NCI-H146 treated with DMSO at 0.1 percent for 48 hours (cell line): ENCODE results near the gene CADPS2.

ENCODE experiments used
- DNase-seq: peaks from one replicate; lab custom pipeline; 2025; ENCODE audit not compliant: unreplicated experiment; lab: John Stamatoyannopoulos, UW

CADPS2 gene

DNA sequence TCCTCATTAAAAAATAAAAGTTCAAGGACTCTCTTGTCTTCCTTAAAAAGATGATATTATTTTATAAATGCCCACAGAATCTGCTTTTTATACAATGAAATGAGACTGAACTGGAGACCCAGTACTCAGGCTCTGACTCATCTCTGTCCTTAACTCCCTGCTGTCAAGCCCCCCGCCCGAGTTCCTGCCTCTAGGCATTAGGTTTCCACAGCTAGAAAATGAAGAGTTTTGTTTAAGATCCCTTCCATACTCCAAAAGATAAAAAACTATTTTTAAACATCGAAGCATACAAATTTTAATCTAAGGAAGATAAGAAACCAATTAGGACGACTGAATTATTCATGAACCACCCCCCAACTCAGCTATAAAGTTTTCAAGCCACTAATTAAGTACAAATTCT is 484.0 kb downstream of the CADPS2 start:
- DNase-seq = peak; percentile 71

DNA sequence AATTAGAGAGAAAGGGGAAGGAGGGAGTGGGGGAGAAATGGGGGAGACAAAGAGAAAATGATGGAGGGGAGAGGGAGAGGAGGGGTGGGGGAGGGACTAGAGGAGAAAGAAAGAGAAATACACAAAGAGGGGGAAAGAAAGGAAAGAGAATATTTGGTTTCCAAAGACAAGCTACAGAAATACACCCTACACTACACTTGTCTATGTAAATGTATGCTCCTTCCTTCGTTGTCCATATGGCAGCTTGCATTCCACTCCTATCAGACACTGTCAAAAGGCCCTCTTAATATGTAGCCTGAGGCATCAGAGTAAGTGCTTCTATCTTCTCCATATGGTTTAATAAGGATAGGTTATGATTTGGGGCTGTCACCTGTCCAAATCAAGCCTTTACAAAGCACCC is 488.9 kb downstream of the CADPS2 start:
- peak; percentile 49 for DNase-seq

- no peak for DNase-seq
These were observed 491.7 kb downstream of the CADPS2 start for GRCh38 chr7:122394512-122394911.

DNA sequence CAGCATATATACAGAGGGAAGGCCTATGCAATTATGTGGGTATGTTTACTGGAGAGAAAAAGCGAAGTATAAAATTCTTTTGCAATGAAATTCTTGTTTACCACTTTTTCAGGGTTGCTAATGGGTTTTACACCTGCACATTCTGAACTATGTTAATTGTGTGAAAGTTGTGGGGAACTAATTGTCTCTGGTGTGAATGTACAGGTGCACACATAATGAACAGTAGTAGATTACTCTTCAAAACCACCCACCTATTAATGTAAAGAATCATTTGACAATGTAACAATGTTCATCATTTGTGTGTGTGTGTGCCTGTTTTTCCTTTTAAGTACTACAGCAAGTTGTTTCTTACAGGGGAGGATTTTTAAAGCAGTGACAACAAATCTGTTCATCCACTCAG is 501.7 kb downstream of the CADPS2 start:
- DNase-seq = no peak

DNA sequence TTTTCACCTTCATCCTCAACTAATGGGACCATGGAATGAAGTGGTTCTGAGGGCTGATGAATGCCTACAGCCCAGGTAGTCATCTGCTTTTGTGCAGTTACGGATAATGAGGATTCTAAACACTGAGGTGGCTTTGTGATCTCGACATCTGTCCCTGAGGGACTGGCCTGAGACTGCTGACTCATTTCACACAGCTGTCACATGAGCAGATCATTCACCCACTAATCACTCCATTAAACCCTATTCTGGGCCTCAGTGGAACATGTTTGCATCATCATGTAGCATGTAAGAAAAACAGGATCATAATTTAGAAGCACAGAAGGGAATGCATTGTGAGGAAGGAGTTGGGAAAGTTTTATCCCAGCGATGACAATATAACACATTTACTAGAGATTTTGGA is 502.3 kb downstream of the CADPS2 start:
- peak; percentile 10 for DNase-seq

- no peak for DNase-seq
These were observed 505.3 kb downstream of the CADPS2 start for GRCh38 chr7:122380992-122381391.

DNA sequence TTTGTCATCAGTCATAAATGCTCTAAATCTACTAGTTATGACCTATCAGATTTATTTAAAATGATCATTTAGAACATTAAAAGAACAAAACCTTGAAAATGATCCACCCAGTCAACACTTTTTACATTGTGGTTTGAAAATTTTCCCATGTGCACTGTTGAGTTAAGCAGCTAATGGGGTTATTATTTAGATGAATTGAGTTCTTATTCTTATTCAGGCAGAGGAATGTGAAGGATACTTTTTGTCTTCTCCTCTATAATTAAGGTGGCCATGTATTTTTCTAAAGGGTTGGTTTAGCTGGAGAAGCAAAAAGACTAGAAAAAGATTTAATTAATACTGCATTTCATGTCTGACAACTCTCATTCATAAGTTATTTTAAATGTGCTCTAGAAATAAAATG is 506.8 kb downstream of the CADPS2 start:
- DNase-seq = no peak

DNA sequence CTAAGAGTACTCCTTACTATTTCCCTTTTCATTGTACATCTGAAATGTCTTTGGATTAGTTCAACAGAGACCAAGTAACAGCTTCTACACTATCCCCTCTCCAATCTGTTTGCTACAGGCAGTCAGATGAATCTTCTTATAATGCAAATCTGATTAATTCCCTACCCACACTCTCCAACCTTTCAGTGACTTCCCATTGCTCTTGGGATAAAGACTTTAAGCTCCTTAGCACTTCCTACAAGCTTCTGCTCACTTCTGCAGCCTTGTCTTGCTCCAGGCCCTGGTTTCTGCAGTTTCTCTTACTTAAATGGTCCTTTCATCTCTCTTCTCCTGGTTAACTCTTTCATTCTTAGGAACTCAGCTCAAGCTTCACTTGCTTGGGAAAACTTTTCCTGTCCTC is 516.5 kb downstream of the CADPS2 start:
- DNase-seq = no peak

DNA sequence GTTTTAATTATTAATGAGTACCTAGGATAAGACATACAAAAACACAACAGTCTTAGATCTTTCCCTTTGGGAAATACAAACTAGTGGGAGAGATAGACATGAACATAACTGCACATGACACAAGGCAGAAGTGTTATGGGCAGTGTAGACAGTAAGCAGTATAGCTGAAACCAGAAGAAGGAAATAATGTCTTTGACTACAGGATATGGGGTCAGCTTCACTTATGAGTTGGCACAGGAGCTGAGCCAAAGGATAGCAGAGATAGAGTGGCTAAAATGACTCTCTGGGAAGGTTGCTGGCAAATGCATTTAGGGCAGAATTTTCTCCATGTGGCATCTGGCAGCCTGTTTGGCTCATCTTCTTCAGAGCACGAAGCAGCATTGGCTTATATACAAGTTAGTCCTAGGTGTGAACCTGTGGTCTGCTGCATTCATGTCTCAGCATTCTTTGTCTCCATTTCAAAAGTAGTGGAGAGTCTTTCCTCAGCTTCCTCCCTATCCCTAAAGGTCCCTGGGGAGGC is 521.4 kb downstream of the CADPS2 start:
- no peak for DNase-seq

DNA sequence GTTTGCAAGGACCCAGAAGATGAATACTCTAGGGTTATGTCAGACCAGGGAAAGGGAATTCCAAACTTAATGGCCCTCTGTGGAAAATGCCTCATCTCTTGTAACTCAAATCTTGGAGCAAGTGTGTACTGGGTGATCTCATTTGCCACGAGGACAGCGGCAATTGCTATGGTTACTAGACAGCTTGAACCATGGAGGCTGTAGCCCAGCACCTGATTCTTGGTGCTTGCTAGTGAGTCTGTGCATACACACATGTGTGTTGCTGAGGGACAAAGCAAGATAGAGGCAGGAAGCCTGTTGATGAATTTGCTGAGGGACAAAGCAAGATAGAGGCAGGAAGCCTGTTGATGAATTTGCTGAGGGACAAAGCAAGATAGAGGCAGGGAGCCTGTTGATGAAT is 523.1 kb downstream of the CADPS2 start:
- DNase-seq = no peak

- no peak for DNase-seq
These were observed 523.8 kb downstream of the CADPS2 start for GRCh38 chr7:122362473-122362872.

DNA sequence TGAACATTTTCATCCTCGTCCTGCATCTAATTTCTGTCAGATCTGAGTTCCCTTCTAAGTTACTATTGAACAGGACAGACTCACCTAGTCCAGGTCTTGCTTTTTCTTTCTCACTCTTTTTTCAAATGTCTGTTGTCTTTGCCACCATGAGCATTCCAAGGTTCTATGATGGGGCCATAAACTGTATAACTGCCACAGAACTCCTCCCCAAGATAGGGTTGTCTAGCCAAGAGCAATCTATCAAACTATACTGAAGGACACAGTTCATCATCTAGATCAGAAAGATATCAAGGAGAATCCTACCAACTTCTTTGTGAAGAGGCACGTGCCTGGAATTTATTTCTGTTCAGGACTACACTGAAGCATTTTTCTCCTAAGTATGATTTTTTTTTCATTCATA is 531.6 kb downstream of the CADPS2 start:
- DNase-seq = no peak

GRCh38 chr7:122352454-122352853 is 533.8 kb downstream of the CADPS2 start:
- DNase-seq = no peak

GRCh38 chr7:122350701-122351100 is 535.6 kb downstream of the CADPS2 start:
- DNase-seq = no peak

DNA sequence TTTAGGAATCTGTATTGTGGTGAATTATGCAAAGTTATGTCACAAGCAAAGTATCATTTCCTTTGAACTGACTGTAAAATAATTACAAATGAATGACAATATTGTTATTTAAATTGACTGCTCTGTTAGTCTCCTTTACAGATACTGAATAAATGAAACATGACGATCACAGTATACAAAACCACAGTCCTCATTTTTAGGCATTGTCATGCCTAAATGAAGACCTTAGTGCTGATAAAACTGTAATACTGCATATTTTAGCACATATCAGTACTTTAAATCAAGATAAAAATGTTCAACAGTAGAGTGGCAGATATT is 542.0 kb downstream of the CADPS2 start:
- DNase-seq = no peak

DNA sequence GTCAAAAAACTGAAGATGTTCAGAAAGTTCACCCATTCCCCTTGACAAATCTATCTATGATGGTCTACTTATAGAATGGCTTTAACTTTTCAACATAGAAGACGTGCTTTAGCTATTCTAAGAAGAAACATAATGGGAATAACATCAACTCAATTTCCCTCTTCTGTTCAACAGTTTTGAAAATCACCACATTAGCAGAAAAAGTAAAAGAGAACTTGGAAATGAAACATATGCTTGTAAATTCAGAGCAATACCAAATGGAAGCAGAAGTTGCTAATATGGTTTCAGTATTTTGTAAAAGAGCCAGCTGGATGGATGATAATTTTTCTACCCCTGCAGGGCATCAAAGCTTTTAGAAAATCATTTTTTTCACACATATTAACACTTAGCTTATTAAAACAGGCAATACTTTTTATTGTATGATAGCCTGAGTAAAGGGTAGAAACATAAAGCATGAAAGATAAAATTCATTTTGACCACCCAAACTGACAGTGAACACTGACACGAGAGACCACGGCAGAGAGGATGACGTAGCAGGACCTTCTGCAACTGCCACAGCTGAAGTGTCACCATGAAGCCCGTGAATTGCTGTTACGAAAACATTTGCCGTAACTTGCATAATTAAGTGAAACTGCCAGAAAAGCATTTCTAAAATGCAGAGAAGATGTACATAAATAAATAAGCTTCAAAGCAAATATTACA is 542.5 kb downstream of the CADPS2 start:
- DNase-seq = no peak

DNA sequence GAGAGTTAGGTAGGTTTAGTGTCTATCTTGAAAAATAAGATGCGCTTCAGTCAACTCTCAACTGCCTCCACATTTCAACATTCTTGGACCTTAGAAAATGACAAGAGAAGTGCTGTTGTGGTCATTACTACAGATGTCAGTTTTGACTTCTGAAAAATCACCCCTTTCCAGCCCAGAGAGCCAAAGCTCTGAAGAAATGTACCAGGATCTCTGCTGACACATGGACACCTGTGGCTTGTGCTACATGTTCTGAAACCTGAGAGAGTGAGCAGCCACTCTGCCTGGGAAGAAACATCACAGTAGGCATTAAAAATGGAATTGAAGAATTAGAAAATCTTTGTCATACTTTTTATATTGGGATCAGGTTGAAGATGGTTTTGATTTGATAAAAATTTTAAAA is 545.8 kb downstream of the CADPS2 start:
- no peak for DNase-seq

DNA sequence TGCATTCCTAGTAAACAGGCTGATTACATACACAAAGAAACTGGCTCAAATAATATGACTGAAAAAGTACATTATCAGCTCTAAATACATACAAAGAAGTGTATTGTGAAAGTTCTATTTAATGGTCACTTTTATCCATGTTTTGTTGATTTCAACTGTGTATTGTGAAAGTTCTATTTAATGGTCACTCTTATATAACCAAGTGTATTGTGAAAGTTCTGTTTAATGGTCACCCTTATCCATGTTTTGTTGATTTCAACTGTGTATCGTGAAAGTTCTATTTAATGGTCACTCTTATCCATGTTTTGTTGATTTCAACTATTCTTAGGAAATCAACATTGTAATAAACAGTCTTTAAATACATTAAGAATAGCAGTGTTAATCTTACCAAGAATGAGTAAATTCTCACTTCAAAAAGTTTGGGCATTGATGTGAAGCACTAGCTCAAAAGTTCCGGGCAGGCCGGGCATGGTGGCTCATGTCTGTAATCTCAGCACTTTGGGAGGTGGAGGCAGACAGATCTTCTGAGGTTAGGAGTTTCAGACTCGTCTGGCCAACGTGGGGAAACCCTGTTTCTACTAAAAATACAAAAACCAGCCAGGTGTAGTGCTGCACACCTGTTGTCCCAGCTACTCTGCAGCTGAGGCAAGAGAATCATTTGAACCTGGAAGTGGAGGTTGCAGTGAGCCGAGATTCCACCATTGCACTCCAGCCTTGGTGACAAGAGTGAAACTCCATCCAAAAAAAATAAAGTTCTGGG is 546.9 kb downstream of the CADPS2 start:
- no peak for DNase-seq

DNA sequence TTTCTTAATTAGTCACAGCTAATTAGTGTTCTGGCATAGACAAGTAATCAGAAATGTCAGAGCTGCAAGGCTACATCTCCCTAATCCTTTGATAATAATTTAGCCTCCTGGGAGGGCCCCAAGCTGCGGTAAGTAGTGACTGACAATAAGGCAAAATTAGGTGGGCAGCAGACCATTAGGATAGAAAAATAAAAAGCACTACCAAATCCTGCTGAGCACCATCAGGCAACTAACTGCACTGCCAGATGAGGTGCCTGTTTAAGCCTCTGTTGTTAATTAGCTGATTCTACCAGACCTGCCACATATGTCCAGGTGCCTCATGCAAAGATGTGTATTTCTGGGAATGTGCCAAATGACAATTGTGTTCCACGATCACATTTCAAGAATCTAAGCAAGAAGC is 549.2 kb downstream of the CADPS2 start:
- peak; percentile 48 for DNase-seq

GRCh38 chr7:122329145-122329802 is 557.0 kb downstream of the CADPS2 start:
- no peak for DNase-seq

DNA sequence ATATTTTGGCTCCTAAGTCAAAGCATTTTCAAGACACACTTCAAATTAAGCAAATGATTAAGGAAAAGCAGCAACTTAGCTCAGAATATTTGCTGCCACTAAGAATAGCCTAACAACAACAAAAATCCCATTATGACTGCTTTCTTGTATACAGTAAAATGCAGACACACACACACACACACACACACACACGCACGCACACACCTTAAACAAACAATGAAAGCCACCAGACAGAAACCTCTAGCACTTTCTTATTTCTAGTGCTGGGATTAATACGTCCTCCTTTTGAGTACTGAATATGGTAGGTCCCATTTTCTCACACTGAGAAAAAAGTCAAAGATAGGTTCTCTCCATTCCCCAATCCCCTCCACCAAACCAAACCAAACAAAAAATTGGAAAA is 558.3 kb downstream of the CADPS2 start:
- no peak for DNase-seq
